ENCODE measurements around the gene PACRG.

DNA sequence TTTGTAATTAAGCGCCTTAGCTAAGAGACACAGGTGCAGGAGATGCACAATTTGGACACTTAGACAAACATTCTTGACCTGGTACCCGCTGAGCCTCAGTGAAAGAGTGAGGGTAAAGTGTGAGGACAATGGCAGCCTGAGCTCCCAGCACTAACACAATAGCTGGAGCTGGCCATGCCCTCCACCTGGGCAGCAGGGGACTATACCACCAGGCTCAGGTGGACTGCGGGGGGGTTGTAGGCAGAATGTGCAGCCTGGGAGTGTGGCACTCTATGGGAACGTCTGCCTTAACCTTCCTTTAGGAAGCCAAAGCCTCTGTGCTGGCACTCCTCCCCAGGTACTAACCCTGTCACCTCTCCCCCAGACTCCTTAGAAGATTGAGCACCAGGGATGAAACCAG is 23.8 kb upstream of the PACRG start:
- no peak for TF ChIP-seq EZH2 (IDR thresholded peaks at IDR 0.05; ENCODE audit: insufficient read depth, poor library complexity, severe bottlenecking)
- no peak for TF ChIP-seq EZH2phosphoT487 (IDR thresholded peaks at IDR 0.05; ENCODE audit: insufficient read depth, low read depth)
